Gastroesophageal sphincter (tissue), 4 donors: ENCODE data around the gene TPX2. TPM values are rescaled to one million over a fixed set of nuclear protein-coding genes. Genes with fewer than 3 reads are reported as not detected.

Experiments used
- ATAC-seq: fragments of 150-250 bp; one replicate; pipeline ENCODE4 v1.9.1; 2016; ENCODE audit warnings: mild to moderate bottlenecking, moderate library complexity
- H3K27ac ChIP-seq, 4 donors: fragments of 200-600 bp; sonication (generic) in 3 of 4; 1 replicate in 3 of 4; 2 replicates in 1 of 4; pipeline ENCODE4 v1.5.1; 2016 to 2019
- H3K27me3 ChIP-seq: fragments of 200-600 bp; sonication (generic); one replicate; pipeline ENCODE4 v1.5.1; 2019
- H3K36me3 ChIP-seq, 2 donors: fragments of 200-600 bp; sonication (generic); one replicate each; pipeline ENCODE4 v1.5.1; 2019; ENCODE audit warnings: control low read depth in 1 of 2
- H3K4me1 ChIP-seq, 3 donors: fragments of 200-600 bp; sonication (generic); 1 replicate in 2 of 3; 2 replicates in 1 of 3; pipeline ENCODE4 v1.5.1; 2016 to 2019; ENCODE audit warnings: control low read depth in 2 of 3
- H3K4me3 ChIP-seq, 2 donors: fragments of 200-600 bp; sonication (generic); one replicate each; pipeline ENCODE4 v1.5.1; 2019; ENCODE audit warnings: mild to moderate bottlenecking in 1 of 2, moderate library complexity in 1 of 2
- H3K9me3 ChIP-seq, 3 donors: fragments of 200-600 bp; sonication (generic); one replicate each; pipeline ENCODE4 v1.5.1; 2017 to 2019; ENCODE audit warnings: control low read depth in 2 of 3
- CTCF ChIP-seq, 4 experiments: fragments of 200-600 bp in 2 of 4; fragments of 450-650 bp in 2 of 4; sonication (generic) in 1 of 4; IDR thresholded peaks; one replicate each; pipeline ENCODE4 v1.5.1; 2017 to 2019; ENCODE audit warnings: antibody characterized with exemption in 4 of 4, mild to moderate bottlenecking in 2 of 4, moderate library complexity in 2 of 4
- EP300 ChIP-seq: sonication (generic); formaldehyde crosslinking; IDR thresholded peaks from one replicate; pipeline ENCODE4 v1.6.1; 2017; ENCODE audit warnings: antibody characterized with exemption, mild to moderate bottlenecking
- POLR2A ChIP-seq, 2 donors: fragments of 450-650 bp; IDR thresholded peaks; one replicate each; pipeline ENCODE4 v1.6.1; 2017; ENCODE audit warnings: antibody characterized with exemption in 2 of 2, mild to moderate bottlenecking in 2 of 2, moderate library complexity in 1 of 2
- POLR2AphosphoS5 ChIP-seq: sonication (generic); formaldehyde crosslinking; IDR thresholded peaks from one replicate; pipeline ENCODE4 v1.6.1; 2017; ENCODE audit warnings: antibody characterized with exemption
- WGBS, 2 donors: methylation state at CpG; one replicate each; pipeline ENCODE4 v1.1.5; 2018; ENCODE audit warnings: low coverage in 1 of 2; 5-methylcytosine and 5-hydroxymethylcytosine counted together
- total RNA-seq, 4 donors: library from RNA; depleted of rRNA; stranded (reverse); fragments of >200 nt; gene quantifications; one replicate each; pipeline ENCODE4 v1.1.0, GENCODE V29; 2016

TPX2 gene
- total RNA-seq, 4 donors from 2014 or later: 0.13 to 1.4 (median 0.74) TPM

DNA sequence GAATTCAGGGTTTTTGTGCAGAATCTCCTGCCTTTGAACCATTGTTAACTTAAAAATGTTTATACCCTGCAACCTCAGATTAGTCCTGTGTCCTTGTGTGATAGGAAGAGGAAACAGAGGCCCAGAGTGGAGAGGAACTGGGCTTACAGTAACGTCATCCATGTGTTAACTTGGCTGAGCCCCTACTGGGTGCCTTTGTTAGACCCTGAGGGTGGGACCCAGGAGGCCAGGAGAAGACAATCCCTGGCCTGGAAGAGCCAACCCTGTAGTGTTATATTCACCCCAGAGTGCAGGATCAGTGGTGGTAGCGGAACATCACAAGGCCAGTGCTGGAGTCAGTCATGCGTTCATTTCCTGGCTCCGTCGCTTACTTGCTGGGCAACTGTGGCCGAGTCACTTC lies 90.6 kb downstream of the TPX2 start:
- Histone ChIP-seq H3K9me3 (no peaks in the 10 kb centered on the region), H3K4me1 (peaks cover 0 to 8% (median 0%) of the 10 kb centered on the region in 3 donors), H3K27ac (no peak overlapping the region), H3K4me3 (no peak overlapping the region), H3K36me3 (no peaks in the 10 kb centered on the region), H3K27me3 (no peaks in the 10 kb centered on the region)
- TF ChIP-seq EP300 (no peak), POLR2AphosphoS5 (no peak), POLR2A (IDR thresholded peaks at IDR 0.05) (no peak), CTCF (IDR thresholded peaks at IDR 0.05) (no peak)
- WGBS, 2 donors: 87% methylated on average over 6 of the region's 6 CpGs; no CpG with 5 or more reads in 1 of the 2 donors
- ATAC-seq: no peak

- 87 to 100% methylated on average over 1 to 4 of the region's 8 CpGs for WGBS, 2 donors
- Histone ChIP-seq H3K27ac (no peak overlapping the region), H3K36me3 (no peaks in the 10 kb centered on the region), H3K27me3 (no peaks in the 10 kb centered on the region), H3K4me1 (peaks cover 0 to 11% (median 0%) of the 10 kb centered on the region in 3 donors), H3K9me3 (no peaks in the 10 kb centered on the region), H3K4me3 (no peak overlapping the region)
- no peak for TF ChIP-seq EP300
- TF ChIP-seq POLR2A (IDR thresholded peaks at IDR 0.05): no peak
- TF ChIP-seq POLR2AphosphoS5: no peak
- no peak for TF ChIP-seq CTCF (IDR thresholded peaks at IDR 0.05)
- no peak for ATAC-seq
These were observed 91.4 kb downstream of the TPX2 start for GRCh38 chr20:31830406-31830981.

DNA sequence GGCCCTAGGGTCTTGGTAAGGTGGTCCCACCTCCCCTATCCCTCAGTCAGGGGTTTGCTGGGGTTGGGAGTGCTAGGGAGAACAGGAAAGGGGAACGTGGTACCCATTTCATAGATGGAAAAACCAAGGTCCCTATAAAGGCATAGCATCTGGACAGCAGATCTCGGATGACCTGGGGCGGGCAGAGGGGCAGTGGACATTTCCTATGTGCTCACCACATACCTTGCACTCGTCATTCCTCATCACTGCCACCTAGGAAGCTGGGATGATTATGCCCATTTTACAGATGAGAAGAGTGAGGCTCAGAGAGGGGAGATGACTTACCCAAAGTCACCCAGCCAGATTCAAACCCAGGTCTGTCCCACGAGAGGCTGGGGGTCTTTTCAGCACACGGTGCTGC lies 92.1 kb downstream of the TPX2 start:
- Histone ChIP-seq H3K4me1 (peaks cover 0 to 18% (median 5%) of the 10 kb centered on the region in 3 donors), H3K4me3 (no peak overlapping the region), H3K9me3 (no peaks in the 10 kb centered on the region), H3K27ac (no peak overlapping the region), H3K27me3 (no peaks in the 10 kb centered on the region), H3K36me3 (no peaks in the 10 kb centered on the region)
- 80 to 94% methylated on average over 3 to 4 of the region's 6 CpGs for WGBS, 2 donors
- TF ChIP-seq POLR2A (IDR thresholded peaks at IDR 0.05): no peak
- ATAC-seq: no peak

- ATAC-seq: no peak
- TF ChIP-seq POLR2A (IDR thresholded peaks at IDR 0.05): no peak
- TF ChIP-seq POLR2AphosphoS5: no peak
- no peak for TF ChIP-seq EP300
- TF ChIP-seq CTCF (IDR thresholded peaks at IDR 0.05): no peak
- no peaks in the 10 kb centered on the region for H3K36me3 ChIP-seq
- WGBS, 2 donors: 80% methylated on average over 1 of the region's 17 CpGs; no CpG with 5 or more reads in 1 of the 2 donors
- H3K27ac ChIP-seq: no peak overlapping the region
- no peak overlapping the region for H3K4me3 ChIP-seq
- peaks cover 0 to 24% (median 8%) of the 10 kb centered on the region in 3 donors for H3K4me1 ChIP-seq
- no peaks in the 10 kb centered on the region for H3K9me3 ChIP-seq
- no peaks in the 10 kb centered on the region for H3K27me3 ChIP-seq
These were observed 92.7 kb downstream of the TPX2 start for GRCh38 chr20:31831771-31832306.

GRCh38 chr20:31833130-31833930 lies 94.2 kb downstream of the TPX2 start:
- Histone ChIP-seq H3K27me3 (no peaks in the 10 kb centered on the region), H3K27ac (no peak overlapping the region), H3K36me3 (no peaks in the 10 kb centered on the region), H3K4me3 (no peak overlapping the region), H3K9me3 (no peaks in the 10 kb centered on the region), H3K4me1 (peaks cover 0 to 39% (median 8%) of the 10 kb centered on the region in 3 donors)
- no peak for TF ChIP-seq EP300
- TF ChIP-seq POLR2A (IDR thresholded peaks at IDR 0.05): no peak
- peak in 3 of 4 experiments; percentile 41 to 72 (median 61) for TF ChIP-seq CTCF (IDR thresholded peaks at IDR 0.05)
- no peak for TF ChIP-seq POLR2AphosphoS5
- ATAC-seq: no peak
- WGBS, 2 donors: 49 to 52% methylated on average over 6 to 7 of the region's 14 CpGs
